Measurements from ENCODE around the gene CACNA1G.

The CACNA1G gene

DNA sequence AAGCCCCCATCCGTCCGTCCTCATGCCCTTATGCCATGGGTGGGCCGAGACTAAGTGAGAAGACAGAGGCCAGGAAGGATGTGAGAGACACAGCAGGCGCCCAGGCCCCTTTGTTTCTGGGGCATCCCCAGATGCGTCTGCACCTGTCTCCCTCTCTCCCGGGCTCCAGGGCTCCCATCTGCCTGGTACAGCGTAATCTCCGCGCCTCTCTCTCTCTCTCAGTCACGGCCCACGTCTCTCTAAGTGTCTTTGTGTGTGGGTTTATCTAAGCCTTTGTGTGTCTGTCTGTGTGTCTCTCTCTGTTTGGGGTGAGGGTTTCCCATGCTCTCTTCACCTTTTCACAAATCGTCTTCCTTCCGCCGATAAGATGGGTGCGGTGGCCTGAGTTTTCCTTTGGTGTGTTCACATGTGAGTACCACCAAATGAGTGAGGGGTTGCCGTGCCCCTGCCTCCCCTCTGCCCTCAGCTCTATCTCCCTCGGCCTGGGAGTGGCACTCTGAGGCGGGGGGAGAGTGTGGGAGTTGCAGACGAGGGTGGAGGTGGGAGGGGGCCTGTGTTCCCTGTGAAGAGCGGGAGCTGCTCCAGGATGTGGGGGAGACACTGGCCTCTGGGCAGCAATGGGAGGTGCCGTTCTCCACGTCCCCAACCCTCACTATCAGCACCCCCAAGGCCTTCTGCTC, 48.3 kb downstream of the CACNA1G start:
- Histone ChIP-seq H3K4me3 (ENCODE audit: low read length) (no peak overlapping the region), H3K9me2 (replicated peaks; ENCODE audit: control insufficient read depth, low read length) (no peaks in the 10 kb centered on the region), H3K27me3 (ENCODE audit: control insufficient read depth, low read length) (peaks cover 16% of the 10 kb centered on the region), H3K4me2 (ENCODE audit: low read length) (no peak overlapping the region), H3K9me3 (ENCODE audit: control insufficient read depth, insufficient read depth, low read length) (no peaks in the 10 kb centered on the region), H3K79me2 (ENCODE audit: control insufficient read depth, low read length) (no peaks in the 10 kb centered on the region), H3K27ac (ENCODE audit: low read depth, low read length) (no peak overlapping the region), H4K20me1 (ENCODE audit: control insufficient read depth, insufficient read depth, low read depth, low read length) (no peaks in the 10 kb centered on the region), H3K4me1 (ENCODE audit: control insufficient read depth, low read length) (no peaks in the 10 kb centered on the region), H3K36me3 (ENCODE audit: control insufficient read depth, low read length) (no peaks in the 10 kb centered on the region), H3F3A (ENCODE audit: control insufficient read depth, insufficient read depth) (no peaks in the 10 kb centered on the region)
- TF ChIP-seq, protein P1, sequence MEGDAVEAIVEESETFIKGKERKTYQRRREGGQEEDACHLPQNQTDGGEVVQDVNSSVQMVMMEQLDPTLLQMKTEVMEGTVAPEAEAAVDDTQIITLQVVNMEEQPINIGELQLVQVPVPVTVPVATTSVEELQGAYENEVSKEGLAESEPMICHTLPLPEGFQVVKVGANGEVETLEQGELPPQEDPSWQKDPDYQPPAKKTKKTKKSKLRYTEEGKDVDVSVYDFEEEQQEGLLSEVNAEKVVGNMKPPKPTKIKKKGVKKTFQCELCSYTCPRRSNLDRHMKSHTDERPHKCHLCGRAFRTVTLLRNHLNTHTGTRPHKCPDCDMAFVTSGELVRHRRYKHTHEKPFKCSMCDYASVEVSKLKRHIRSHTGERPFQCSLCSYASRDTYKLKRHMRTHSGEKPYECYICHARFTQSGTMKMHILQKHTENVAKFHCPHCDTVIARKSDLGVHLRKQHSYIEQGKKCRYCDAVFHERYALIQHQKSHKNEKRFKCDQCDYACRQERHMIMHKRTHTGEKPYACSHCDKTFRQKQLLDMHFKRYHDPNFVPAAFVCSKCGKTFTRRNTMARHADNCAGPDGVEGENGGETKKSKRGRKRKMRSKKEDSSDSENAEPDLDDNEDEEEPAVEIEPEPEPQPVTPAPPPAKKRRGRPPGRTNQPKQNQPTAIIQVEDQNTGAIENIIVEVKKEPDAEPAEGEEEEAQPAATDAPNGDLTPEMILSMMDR (IDR thresholded peaks at IDR 0.05; ENCODE audit: low read depth, low read length, poor library complexity, severe bottlenecking) = no peak
- TF ChIP-seq EZH2phosphoT487 (IDR thresholded peaks at IDR 0.05; ENCODE audit: borderline replicate concordance, low read length) = no peak

DNA sequence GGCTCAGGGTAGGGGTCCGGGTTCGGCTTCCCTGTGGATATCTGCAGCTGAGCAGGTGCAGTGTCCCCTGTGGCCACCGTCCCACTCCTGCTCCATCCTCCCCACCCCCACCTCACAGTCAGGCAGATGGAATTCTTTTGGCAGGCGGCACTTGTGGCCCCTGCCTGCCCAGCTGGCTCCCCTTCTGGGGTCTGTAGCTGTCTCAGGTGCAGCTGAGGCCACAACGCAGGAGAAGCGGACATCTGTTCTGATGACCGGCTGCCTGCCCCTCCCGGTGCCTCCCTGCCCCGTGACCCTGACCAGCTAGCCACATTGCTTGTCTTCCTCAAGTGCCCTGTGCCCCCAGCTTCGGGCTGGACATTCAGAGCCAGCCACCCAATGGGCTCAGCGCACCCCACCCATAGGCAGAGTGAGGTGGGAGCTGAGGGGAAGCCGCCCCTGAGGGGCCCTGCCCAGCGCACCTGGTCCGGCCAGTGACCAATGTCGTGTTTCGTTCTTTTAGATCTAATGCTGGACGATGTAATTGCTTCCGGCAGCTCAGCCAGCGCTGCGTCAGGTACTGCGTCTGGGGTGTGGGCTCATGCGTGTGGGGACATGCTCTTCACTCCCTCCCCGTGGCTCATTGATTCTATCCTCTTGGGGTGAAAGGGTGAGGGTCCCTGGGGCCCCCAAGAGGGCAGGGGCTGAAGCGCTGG, 49.0 kb downstream of the CACNA1G start:
- no peaks in the 10 kb centered on the region for H3K79me2 ChIP-seq (ENCODE audit: control insufficient read depth, low read length)
- H3F3A ChIP-seq (ENCODE audit: control insufficient read depth, insufficient read depth) = no peaks in the 10 kb centered on the region
- TF ChIP-seq EZH2phosphoT487 (IDR thresholded peaks at IDR 0.05; ENCODE audit: borderline replicate concordance, low read length) = no peak
- TF ChIP-seq, protein P1 (IDR thresholded peaks at IDR 0.05; ENCODE audit: low read depth, low read length, poor library complexity, severe bottlenecking) = no peak
- no peaks in the 10 kb centered on the region for H3K4me1 ChIP-seq (ENCODE audit: control insufficient read depth, low read length)
- no peaks in the 10 kb centered on the region for H3K9me3 ChIP-seq (ENCODE audit: control insufficient read depth, insufficient read depth, low read length)
- H4K20me1 ChIP-seq (ENCODE audit: control insufficient read depth, insufficient read depth, low read depth, low read length) = no peaks in the 10 kb centered on the region
- H3K9me2 ChIP-seq (replicated peaks; ENCODE audit: control insufficient read depth, low read length) = no peaks in the 10 kb centered on the region
- no peak overlapping the region for H3K4me3 ChIP-seq (ENCODE audit: low read length)
- peaks cover 16% of the 10 kb centered on the region for H3K27me3 ChIP-seq (ENCODE audit: control insufficient read depth, low read length)
- H3K4me2 ChIP-seq (ENCODE audit: low read length) = no peak overlapping the region
- no peaks in the 10 kb centered on the region for H3K36me3 ChIP-seq (ENCODE audit: control insufficient read depth, low read length)
- H3K27ac ChIP-seq (ENCODE audit: low read depth, low read length) = no peak overlapping the region

DNA sequence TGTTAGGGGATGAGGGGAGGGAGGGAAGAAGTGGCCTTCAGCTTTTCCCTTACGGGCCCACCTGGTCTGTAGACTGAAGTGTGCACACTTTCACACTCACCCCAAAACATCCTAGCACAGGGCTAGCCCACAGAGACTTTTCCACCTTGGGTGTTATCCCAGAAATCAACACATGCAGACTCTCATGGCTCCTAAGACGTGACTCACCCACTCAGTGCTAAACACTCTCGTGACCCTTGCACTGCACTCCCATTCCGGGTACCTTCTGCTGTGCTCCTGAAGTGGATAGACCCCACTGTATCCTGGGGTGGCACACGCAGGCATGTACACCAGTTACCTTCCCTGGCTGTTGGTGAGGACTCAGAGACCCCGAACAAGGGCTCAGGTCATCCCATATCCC, 51.1 kb downstream of the CACNA1G start:
- Histone ChIP-seq H3K36me3 (ENCODE audit: control insufficient read depth, low read length) (no peaks in the 10 kb centered on the region), H3K4me2 (ENCODE audit: low read length) (no peak overlapping the region), H4K20me1 (ENCODE audit: control insufficient read depth, insufficient read depth, low read depth, low read length) (no peaks in the 10 kb centered on the region), H3K4me3 (ENCODE audit: low read length) (no peak overlapping the region), H3K27ac (ENCODE audit: low read depth, low read length) (no peak overlapping the region), H3F3A (ENCODE audit: control insufficient read depth, insufficient read depth) (no peaks in the 10 kb centered on the region), H3K79me2 (ENCODE audit: control insufficient read depth, low read length) (no peaks in the 10 kb centered on the region), H3K9me3 (ENCODE audit: control insufficient read depth, insufficient read depth, low read length) (no peaks in the 10 kb centered on the region), H3K27me3 (ENCODE audit: control insufficient read depth, low read length) (peaks cover 14% of the 10 kb centered on the region), H3K9me2 (replicated peaks; ENCODE audit: control insufficient read depth, low read length) (no peaks in the 10 kb centered on the region), H3K4me1 (ENCODE audit: control insufficient read depth, low read length) (no peaks in the 10 kb centered on the region)
- TF ChIP-seq, protein P1 (IDR thresholded peaks at IDR 0.05; ENCODE audit: low read depth, low read length, poor library complexity, severe bottlenecking) = no peak
- no peak for TF ChIP-seq EZH2phosphoT487 (IDR thresholded peaks at IDR 0.05; ENCODE audit: borderline replicate concordance, low read length)
